HCT116 (cell line): ENCODE measurements around the gene COG2. TPM values are rescaled to one million over a fixed set of nuclear protein-coding genes. Genes with fewer than 3 reads are reported as not detected.

ENCODE experiments used
- ATAC-seq: fragments of 200-7000 bp; cut with Tn5 transposase; 2 replicates; pipeline ENCODE4 v1.9.1; 2020; ENCODE audit warnings: mild to moderate bottlenecking, moderate library complexity
- BruUV-seq: library from RNA; stranded (reverse); fragments of 400-500 nt; replicated peaks from 2 replicates; lab custom pipeline; 2021; lab: Mats Ljungman, UMichigan
- CTCF ChIA-PET: fragments of 300-600 bp; sonication (Branson Sonifier 250); formaldehyde crosslinking; loops from one replicate; lab custom pipeline; 2021; ENCODE audit warnings: antibody characterized with exemption; lab: Charles Lee
- POLR2A ChIA-PET: fragments of 300-600, 350-600 bp; sonication (Branson Sonifier 250); formaldehyde crosslinking; loops from one replicate; lab custom pipeline; 2021; ENCODE audit warnings: antibody characterized with exemption; lab: Charles Lee
- RAD21 ChIA-PET, 2 experiments: fragments of 300-600 bp; sonication (Branson Sonifier 250); formaldehyde crosslinking; loops; one replicate each; lab custom pipeline; 2023; ENCODE audit warnings: low total read pairs in 2 of 2; ENCODE audit not compliant: uncharacterized antibody in 2 of 2, unreplicated experiment in 2 of 2, low non-redundant PET in 1 of 2; lab: Charles Lee
- DNase-seq: peaks from one replicate; pipeline ENCODE4 v3.0.0-alpha.2; 2010; ENCODE audit warnings: low read depth, low spot score
- H2AFZ ChIP-seq: fragments of 200-600 bp; shearing (Covaris generic), sonication (generic); 2 replicates; pipeline ENCODE4 v1.6.1; 2017; ENCODE audit warnings: low read depth, mixed run types, mixed read lengths, antibody characterized with exemption, low read length; ENCODE audit not compliant: poor library complexity, severe bottlenecking
- H3K27ac ChIP-seq: 2 replicates; pipeline ENCODE4 v1.5.1; 2012; ENCODE audit warnings: low read depth, low read length
- H3K27me3 ChIP-seq: fragments of 200-600 bp; sonication (generic); 2 replicates; pipeline ENCODE4 v1.6.1; 2016; ENCODE audit warnings: mixed run types, low read length, mixed read lengths; ENCODE audit not compliant: insufficient read depth
- H3K36me3 ChIP-seq, 2 experiments: fragments of 200-500 bp in 1 of 2; fragments of 200-600 bp in 1 of 2; sonication (Bioruptor generic) in 1 of 2; sonication (generic) in 1 of 2; 2 replicates each; pipeline versions ENCODE4 v1.5.1 to v1.6.1; 2014 to 2016; ENCODE audit warnings: low read length in 2 of 2, inconsistent platforms in 1 of 2, mixed read lengths in 1 of 2, mixed run types in 1 of 2; ENCODE audit not compliant: insufficient read depth in 2 of 2, control insufficient read depth in 1 of 2
- H3K4me1 ChIP-seq, 2 experiments: fragments of 200-600 bp in 1 of 2; sonication (generic) in 1 of 2; 2 replicates each; pipeline versions ENCODE4 v1.5.1 to v1.6.1; 2012 to 2017; ENCODE audit warnings: low read length in 2 of 2, inconsistent platforms in 1 of 2, mild to moderate bottlenecking in 1 of 2, mixed read lengths in 1 of 2, mixed run types in 1 of 2, moderate library complexity in 1 of 2; ENCODE audit not compliant: insufficient read depth in 2 of 2, control insufficient read depth in 1 of 2
- H3K4me2 ChIP-seq: fragments of 200-600 bp; sonication (generic); 2 replicates; pipeline ENCODE4 v1.6.1; 2017; ENCODE audit warnings: mixed run types, low read length, mixed read lengths
- H3K4me3 ChIP-seq, 2 experiments: fragments of 200-600 bp in 1 of 2; sonication (generic) in 1 of 2; replicated peaks in 1 of 2; 2 replicates each; pipeline ENCODE4 v1.5.1; 2011 to 2016; ENCODE audit warnings: low read length in 2 of 2, control low read depth in 1 of 2, low read depth in 1 of 2, mild to moderate bottlenecking in 1 of 2, mixed read lengths in 1 of 2, mixed run types in 1 of 2
- H3K79me2 ChIP-seq: fragments of 200-600 bp; sonication (generic); 2 replicates; pipeline ENCODE4 v1.6.1; 2017; ENCODE audit warnings: mild to moderate bottlenecking, mixed run types, low read length, moderate library complexity, mixed read lengths; ENCODE audit not compliant: insufficient read depth
- H3K9ac ChIP-seq: fragments of 200-600 bp; sonication (generic); 2 replicates; pipeline ENCODE4 v1.6.1; 2016; ENCODE audit warnings: low read length, mixed read lengths
- H3K9me2 ChIP-seq: fragments of 200-600 bp; sonication (generic), shearing (Covaris generic); 2 replicates; pipeline ENCODE4 v1.6.1; 2017; ENCODE audit warnings: mixed run types, mild to moderate bottlenecking, moderate library complexity; ENCODE audit not compliant: insufficient read depth
- H3K9me3 ChIP-seq, 2 experiments: fragments of 200-500 bp in 1 of 2; fragments of 200-600 bp in 1 of 2; sonication (Bioruptor generic) in 1 of 2; sonication (generic) in 1 of 2; 2 replicates each; pipeline ENCODE4 v1.6.1; 2014 to 2017; ENCODE audit warnings: low read length in 2 of 2, mixed read lengths in 2 of 2, inconsistent platforms in 1 of 2, low read depth in 1 of 2, mild to moderate bottlenecking in 1 of 2, mixed run types in 1 of 2, moderate library complexity in 1 of 2; ENCODE audit not compliant: control insufficient read depth in 1 of 2, insufficient read depth in 1 of 2
- H4K20me1 ChIP-seq: fragments of 200-600 bp; sonication (generic), shearing (Covaris generic); 2 replicates; pipeline ENCODE4 v1.6.1; 2017; ENCODE audit warnings: mixed run types, mild to moderate bottlenecking, moderate library complexity; ENCODE audit not compliant: insufficient read depth
- CBX3 ChIP-seq: IDR thresholded peaks from 2 replicates; pipeline ENCODE4 v1.6.1; 2012; ENCODE audit warnings: low read depth
- ELF1 ChIP-seq: IDR thresholded peaks from 2 replicates; pipeline ENCODE4 v1.6.1; 2012; ENCODE audit warnings: low read depth, borderline replicate concordance
- EZH2 ChIP-seq: fragments of 200-600 bp; sonication (generic); IDR thresholded peaks from 2 replicates; pipeline ENCODE4 v1.6.1; 2017; ENCODE audit warnings: antibody characterized with exemption, mixed run types
- EZH2phosphoT487 ChIP-seq: fragments of 200-600 bp; IDR thresholded peaks from 2 replicates; pipeline ENCODE4 v1.6.1; 2018; ENCODE audit warnings: antibody characterized with exemption, borderline replicate concordance
- FOSL1 ChIP-seq: IDR thresholded peaks from 2 replicates; pipeline ENCODE4 v1.6.1; 2012; ENCODE audit warnings: low read depth
- JUND ChIP-seq: IDR thresholded peaks from 2 replicates; pipeline ENCODE4 v1.6.1; 2012
- POLR2AphosphoS5 ChIP-seq: IDR thresholded peaks from 2 replicates; pipeline ENCODE4 v1.6.1; 2011; ENCODE audit warnings: mild to moderate bottlenecking, low read depth, low read length, moderate library complexity
- RAD21 ChIP-seq: IDR thresholded peaks from 2 replicates; pipeline ENCODE4 v1.6.1; 2012; ENCODE audit warnings: low read depth, mild to moderate bottlenecking
- SRF ChIP-seq: IDR thresholded peaks from 2 replicates; pipeline ENCODE4 v1.6.1; 2012; ENCODE audit warnings: low read depth
- TCF7L2 ChIP-seq: IDR thresholded peaks from 2 replicates; pipeline ENCODE4 v1.7.0; 2011; ENCODE audit warnings: borderline replicate concordance, inconsistent platforms; ENCODE audit not compliant: insufficient read depth, insufficient read length; ENCODE audit errors: extremely low read depth
- ZBTB33 ChIP-seq: IDR thresholded peaks from 2 replicates; pipeline ENCODE4 v1.6.1; 2011; ENCODE audit warnings: mild to moderate bottlenecking, low read length, moderate library complexity; ENCODE audit not compliant: insufficient replicate concordance; ENCODE audit errors: extremely low read depth
- ZFX ChIP-seq: fragments of 450-650 bp; IDR thresholded peaks from 2 replicates; pipeline ENCODE4 v1.6.1; 2017
- ZNF274 ChIP-seq: fragments of 200-500 bp; sonication (Bioruptor generic); IDR thresholded peaks from 2 replicates; pipeline ENCODE4 v1.6.1; 2014; ENCODE audit warnings: mild to moderate bottlenecking, low read depth, low read length, inconsistent platforms
- intact Hi-C: fragments of 100-400 bp; cut with micrococcal nuclease; formaldehyde crosslinking; loops from 2 replicates; pipeline ENCODE4 v1.10.0; 2022
- total RNA-seq: library from RNA; stranded (reverse); gene quantifications from one replicate; pipeline ENCODE4 v1.2.1, GENCODE V29; 2021; ENCODE audit not compliant: unreplicated experiment
- TF ChIP-seq, protein P1 (sequence below): IDR thresholded peaks from 2 replicates; pipeline ENCODE4 v1.6.1; 2012
- TF ChIP-seq, protein P2 (sequence below), 3 experiments: fragments of 200-600 bp in 1 of 3; sonication (generic) in 1 of 3; IDR thresholded peaks in 2 of 3; conservative IDR thresholded peaks in 1 of 3; 2 replicates each; pipeline ENCODE4 v1.5.1; 2012 to 2017; ENCODE audit warnings: low read depth in 2 of 3, low read length in 2 of 3, antibody characterized with exemption in 1 of 3, borderline replicate concordance in 1 of 3, control low read depth in 1 of 3, mild to moderate bottlenecking in 1 of 3, mixed read lengths in 1 of 3, mixed run types in 1 of 3, moderate library complexity in 1 of 3; ENCODE audit not compliant: insufficient read depth in 1 of 3

Gene COG2
- total RNA-seq, 1 experiment from 2014 or later: 28.6 TPM

DNA sequence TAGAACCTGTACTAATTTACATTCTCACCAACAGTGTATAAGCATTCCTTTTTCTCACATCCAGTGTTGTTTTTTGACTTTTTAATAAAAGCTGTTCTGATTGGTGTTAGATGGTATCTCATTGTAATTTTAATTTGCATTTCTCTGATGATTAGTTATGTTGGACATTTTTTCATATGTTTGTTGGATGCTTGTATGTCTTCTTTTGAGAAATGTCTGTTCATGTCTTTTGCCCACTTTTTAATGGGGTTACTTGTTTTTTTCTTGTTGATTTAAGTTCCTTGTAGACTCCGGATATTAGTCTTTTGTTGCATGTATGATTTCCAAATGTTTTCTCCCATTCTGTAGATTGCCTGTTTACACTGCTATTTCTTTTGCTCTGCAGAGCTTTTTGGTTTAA, 8.0 kb downstream of the COG2 start:
- POLR2A ChIA-PET: no interaction called here

More for the DNA sequence above, 8.0 kb downstream of the COG2 start:
- 0 out of 2 replicates have a peak, but pooled peaks cover 4% of the 10 kb centered on the region for H4K20me1 ChIP-seq
- no peak overlapping the region for H3K27ac ChIP-seq
- no peaks in the 10 kb centered on the region for H3K27me3 ChIP-seq
- H3K4me2 ChIP-seq: no peak overlapping the region
- H2AFZ ChIP-seq: no peak overlapping the region
- ATAC-seq (no peak), DNase-seq (no peak)
- ChIA-PET CTCF (interaction anchor here (1.2 kb wide), 1 partner anchor 8 kb away, joined by 5 read pairs; the partner anchor contains the start of gene COG2), RAD21 (no interaction called here)
- TF ChIP-seq ZBTB33 (no peak), RAD21 (no peak), TCF7L2 (no peak), ELF1 (no peak), JUND (no peak), POLR2AphosphoS5 (no peak), EZH2phosphoT487 (no peak), FOSL1 (no peak), ZNF274 (no peak), CBX3 (no peak), SRF (no peak), ZFX (no peak), EZH2 (no peak)
- TF ChIP-seq, protein P1, sequence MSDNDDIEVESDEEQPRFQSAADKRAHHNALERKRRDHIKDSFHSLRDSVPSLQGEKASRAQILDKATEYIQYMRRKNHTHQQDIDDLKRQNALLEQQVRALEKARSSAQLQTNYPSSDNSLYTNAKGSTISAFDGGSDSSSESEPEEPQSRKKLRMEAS: no peak
- TF ChIP-seq, protein P2, sequence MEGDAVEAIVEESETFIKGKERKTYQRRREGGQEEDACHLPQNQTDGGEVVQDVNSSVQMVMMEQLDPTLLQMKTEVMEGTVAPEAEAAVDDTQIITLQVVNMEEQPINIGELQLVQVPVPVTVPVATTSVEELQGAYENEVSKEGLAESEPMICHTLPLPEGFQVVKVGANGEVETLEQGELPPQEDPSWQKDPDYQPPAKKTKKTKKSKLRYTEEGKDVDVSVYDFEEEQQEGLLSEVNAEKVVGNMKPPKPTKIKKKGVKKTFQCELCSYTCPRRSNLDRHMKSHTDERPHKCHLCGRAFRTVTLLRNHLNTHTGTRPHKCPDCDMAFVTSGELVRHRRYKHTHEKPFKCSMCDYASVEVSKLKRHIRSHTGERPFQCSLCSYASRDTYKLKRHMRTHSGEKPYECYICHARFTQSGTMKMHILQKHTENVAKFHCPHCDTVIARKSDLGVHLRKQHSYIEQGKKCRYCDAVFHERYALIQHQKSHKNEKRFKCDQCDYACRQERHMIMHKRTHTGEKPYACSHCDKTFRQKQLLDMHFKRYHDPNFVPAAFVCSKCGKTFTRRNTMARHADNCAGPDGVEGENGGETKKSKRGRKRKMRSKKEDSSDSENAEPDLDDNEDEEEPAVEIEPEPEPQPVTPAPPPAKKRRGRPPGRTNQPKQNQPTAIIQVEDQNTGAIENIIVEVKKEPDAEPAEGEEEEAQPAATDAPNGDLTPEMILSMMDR (IDR thresholded peaks at IDR 0.05 in 2 of 3, conservative IDR thresholded peaks at IDR 0.05 in 1 of 3; ENCODE audit: borderline replicate concordance in 1 of 3, insufficient read depth in 1 of 3, low read depth in 2 of 3, low read length in 2 of 3): no peak
- H3K9me3 ChIP-seq: no peaks in the 10 kb centered on the region
- no peak overlapping the region for H3K4me3 ChIP-seq
- H3K9me2 ChIP-seq: no peaks in the 10 kb centered on the region
- BruUV-seq: no TSS peak
- H3K79me2 ChIP-seq: peaks cover 77% of the 10 kb centered on the region
- no peaks in the 10 kb centered on the region for H3K4me1 ChIP-seq
- H3K9ac ChIP-seq: no peak overlapping the region
- no peaks in the 10 kb centered on the region for H3K36me3 ChIP-seq
- intact Hi-C loops: no loop called here
